Right forelimb (tissue), 1 donor: ENCODE measurements around the gene CUTC.
A peak's percentile ranks its signal among the peaks of the same experiment; 100 is the strongest.
"Not testable (repeated sequence)": the region's sequence is repeated elsewhere in the genome, so short reads cannot be mapped to it uniquely, and the experiment has no call there.

Experiments used
- DNase-seq: peaks from one replicate; pipeline ENCODE4 v3.0.0-alpha.2; 2018

Gene CUTC, protein sequence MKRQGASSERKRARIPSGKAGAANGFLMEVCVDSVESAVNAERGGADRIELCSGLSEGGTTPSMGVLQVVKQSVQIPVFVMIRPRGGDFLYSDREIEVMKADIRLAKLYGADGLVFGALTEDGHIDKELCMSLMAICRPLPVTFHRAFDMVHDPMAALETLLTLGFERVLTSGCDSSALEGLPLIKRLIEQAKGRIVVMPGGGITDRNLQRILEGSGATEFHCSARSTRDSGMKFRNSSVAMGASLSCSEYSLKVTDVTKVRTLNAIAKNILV

DNA sequence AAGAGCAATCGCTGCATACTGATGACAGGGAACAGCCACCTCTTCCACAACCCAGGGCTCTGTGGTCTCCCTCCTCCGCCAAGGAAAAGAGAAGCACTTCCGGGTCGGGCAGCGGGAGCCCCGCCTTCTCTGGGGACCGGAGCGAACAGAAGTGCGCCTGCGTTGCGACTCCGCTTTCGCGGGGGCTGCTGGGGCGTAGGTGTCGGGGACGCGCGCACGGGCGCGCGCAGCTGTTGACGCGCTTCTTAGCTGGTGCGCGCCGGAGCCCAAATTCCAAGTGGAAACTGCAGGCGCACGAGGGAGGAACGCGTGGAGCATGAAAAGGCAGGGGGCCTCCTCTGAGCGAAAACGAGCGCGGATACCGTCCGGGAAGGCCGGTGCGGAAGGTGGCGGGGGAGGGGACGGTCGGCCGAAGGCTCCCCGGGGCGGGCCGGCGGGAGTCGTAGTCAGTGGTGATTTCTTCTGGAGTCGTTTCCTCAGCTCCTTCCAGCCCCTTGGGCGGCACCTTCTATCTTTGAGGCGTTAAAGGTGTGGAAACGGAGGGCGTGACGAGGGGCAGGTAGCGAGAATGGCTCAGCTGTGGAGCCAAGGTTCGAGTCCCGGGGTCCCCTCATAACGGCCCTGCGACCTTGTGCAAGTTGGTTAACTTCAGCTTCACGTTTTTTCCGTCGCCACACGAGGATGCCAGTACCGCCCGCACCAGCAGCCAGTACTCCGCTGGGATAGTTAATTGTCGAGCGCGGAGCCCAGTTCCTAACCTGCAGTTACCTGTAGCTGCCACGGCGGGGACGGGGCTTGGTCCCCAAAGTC is at the start of gene CUTC, which contains the start of gene COX15:
TSS of gene CUTC (plus strand) at position 202 of the 810 bp plus-strand sequence. CDS start at position 317, 115 bp downstream.
TSS of gene COX15 (minus strand) at position 95 of the 810 bp plus-strand sequence. CDS start at position 17, 78 bp downstream.
- DNase-seq, result peak; percentile 98

DNA sequence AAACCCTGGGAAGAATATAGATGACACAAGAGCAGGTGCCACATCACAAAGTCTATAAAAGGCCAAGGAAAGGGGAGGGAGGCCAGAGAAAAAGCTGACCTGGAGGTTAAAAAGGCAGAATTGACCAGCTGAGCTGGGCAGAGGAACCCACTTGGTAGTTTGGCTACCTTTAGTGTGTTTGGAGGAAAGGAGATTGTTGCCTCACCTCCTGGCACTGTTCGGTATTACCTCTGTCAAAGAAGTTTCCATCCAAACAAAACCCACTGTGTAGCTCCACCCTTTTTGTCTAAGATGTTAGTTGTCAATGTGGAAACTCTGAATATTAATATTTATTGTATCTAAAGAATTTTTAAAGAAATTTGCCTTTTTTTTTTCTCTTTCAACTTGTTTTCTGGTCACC is 49.3 kb upstream of the CUTC start:
- no peak for DNase-seq

DNA sequence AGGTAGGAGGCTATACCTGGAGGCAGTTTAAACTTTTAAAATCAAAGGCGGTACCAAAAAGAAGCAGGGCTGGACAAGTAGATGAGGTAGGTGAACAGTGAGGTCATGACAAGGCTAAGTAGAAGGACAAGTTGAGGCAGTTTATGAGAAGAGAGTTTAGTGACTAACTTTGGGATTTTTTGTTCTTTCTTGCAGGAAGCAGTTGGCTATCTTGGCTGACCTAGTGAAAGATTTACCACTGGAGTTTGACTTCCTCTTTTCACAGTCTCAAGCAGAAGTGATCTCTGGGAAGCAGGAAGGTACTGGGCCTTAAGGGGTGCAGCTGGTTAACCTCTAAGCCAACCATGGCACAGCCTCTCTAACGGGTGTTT is 46.5 kb upstream of the CUTC start:
- DNase-seq, result no peak

DNA sequence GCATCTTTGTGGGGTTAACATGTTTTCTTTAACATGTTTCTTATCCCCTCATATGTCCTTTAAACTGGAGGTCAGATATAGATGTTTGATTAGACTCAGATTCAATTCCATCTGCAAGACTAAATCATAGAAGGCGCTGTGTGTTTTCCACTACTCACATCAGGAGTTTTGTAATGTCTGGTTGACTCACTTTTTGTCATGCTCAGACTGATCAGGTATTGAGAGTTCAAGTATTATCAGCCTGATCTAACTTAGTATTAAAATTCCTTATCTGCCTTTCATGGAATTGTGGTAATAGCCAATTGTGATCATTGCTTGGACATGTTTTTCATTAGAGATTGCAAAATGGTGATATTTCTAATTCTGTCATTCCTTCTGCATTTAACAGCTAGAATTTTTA is 42.6 kb upstream of the CUTC start:
- no peak for DNase-seq

DNA sequence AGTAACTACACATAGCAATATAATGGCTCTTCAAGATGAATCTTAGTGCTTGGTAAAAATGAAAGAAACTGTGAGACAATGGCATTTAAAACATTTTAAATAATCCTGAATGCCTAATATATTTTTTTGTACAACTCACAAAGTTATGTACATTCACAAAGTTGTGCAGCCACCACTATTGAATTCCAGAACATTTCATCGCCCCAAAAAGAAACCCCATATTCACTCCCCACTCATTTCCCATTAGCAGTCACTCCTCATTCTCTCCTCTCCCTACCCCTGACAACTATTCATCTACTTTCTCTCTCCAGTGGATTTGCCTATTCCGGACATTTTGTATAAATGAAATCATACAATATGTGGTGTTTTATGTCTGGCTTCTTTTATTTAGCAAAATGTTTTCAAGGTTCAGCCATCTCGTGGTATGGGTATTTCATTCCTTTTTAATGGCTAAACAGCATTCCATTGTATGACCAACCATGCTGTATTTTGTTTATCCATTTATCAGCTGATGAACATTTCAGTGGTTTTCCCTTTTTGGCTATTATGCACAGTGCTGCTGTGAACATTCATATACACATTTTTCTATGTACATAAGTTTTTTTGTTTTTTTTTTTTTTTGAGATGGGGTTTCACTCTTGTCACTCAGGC is 38.0 kb upstream of the CUTC start:
- no peak for DNase-seq

DNA sequence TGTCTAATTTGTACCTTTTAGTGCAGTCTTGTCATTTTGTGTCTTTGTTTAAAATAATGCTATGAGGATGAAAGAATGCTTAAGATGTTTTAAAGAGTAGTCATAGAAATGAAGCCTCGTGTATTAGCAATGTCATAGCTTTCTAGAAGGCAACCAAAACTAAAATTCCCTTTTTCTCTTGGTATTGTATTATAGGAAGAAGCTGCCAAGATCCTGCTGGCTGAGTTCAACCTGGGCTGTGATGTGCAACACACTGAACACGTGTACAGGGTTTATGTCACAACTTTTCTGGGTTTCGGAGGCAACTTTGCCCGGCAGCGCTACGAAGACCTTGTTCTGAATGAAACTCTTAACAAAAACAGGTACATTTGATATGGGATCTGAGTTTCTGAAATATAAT is 36.3 kb upstream of the CUTC start:
- no peak for DNase-seq

DNA sequence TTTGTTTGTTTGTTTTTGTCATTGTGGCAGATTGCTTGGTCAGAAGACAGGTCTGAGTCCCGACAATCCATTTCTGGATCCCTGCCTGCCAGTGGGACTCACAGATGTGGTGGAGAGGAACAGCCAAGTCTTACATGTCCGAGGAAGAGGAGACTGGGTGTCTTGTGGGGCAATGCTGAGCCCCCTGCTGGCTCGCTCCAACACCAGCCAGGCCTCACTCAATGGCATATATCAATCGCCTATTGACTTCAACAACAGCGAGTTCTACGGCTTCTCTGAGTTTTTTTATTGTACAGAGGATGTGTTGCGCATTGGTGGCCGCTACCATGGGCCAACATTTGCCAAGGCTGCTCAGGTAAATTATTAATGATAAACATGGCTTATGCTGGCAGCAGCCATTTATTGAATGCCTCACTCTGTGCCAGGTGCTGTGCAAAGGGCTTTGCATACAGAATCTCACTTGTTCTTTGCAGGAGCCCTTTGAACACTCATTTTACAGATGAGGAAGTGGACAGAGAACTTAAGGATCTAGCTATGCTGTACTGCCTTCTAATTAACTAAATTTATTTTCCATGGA is 33.4 kb upstream of the CUTC start:
- DNase-seq, result no peak

DNA sequence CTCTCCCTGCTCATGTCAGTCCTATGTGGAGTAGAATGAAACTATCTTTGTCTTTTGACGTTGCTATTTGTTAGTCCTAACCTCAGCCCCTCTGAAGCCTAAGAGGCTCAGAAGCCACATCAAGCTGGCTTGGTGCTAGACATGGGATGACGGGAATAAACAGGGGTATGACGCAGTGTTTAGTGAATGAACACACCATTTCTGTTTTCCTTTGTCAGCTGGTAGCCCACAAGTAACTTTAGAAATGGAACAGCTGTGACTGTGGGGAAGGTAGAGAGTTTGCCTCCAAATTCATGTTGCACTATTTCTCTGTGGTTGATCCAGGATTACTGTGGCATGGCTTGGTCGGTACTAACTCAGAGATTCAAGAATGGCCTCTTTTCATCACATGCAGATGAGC is 31.4 kb upstream of the CUTC start:
- DNase-seq, result no peak

DNA sequence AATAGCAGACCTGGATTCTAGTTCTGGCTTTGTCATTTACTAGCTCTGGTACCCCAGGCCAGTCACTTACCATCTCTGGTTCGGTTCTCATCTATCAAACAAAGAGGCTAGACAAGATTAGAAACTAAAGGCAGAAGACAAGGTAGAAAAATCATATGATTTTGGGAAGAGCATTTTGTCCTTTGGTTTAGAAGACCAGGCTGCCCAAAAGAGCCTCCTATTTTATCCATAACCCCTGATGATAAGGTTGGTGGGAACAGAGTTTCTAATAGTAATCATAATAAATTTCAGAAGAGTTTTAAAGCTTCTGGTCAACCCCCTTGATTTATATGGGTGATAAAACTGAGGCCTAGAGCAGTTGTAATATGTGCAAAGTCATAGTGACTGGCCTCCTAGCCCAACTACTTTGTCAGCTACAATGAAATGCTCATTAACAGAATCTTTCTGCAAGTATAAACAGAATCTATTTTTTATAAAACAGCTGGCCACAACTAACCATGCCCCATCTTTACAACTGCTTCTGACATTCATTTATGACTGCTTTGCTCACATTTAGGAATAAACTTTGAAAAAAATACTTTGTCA is 23.5 kb upstream of the CUTC start:
- DNase-seq, result no peak

DNA sequence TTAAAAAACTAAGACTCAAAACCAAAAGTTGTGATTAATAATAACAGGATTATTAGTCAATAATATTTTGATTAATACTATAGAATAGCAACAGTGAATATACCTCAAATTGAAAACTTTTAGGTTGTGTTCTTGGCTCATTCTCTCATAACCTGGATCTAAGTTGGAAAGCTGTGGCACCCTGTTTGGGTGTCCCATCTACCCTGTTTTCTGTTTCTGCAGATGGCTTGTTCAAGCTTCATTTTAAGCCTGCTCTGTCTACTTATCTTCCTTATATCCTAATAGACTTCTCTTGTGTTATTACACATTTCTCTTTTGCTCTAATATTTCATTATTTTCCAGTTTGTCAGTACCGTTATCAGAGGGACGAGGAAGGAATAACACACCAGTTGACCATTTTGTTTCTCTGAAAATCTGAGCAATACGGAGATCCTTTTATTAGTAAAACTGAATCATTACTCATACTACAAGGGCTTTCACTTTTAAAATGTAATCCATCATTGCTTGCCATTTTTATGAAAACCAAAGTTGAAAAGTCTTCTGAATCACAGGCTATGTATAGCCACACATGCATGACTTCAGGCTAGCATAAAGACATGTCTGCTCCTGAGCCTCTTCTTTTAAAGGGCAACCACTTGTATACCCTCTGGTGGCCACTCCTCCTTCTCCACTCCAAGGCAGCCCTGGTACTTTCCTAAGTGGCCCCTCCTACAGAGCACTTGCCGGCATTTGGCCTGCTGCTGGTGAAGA is 22.4 kb upstream of the CUTC start:
- DNase-seq, result no peak

DNA sequence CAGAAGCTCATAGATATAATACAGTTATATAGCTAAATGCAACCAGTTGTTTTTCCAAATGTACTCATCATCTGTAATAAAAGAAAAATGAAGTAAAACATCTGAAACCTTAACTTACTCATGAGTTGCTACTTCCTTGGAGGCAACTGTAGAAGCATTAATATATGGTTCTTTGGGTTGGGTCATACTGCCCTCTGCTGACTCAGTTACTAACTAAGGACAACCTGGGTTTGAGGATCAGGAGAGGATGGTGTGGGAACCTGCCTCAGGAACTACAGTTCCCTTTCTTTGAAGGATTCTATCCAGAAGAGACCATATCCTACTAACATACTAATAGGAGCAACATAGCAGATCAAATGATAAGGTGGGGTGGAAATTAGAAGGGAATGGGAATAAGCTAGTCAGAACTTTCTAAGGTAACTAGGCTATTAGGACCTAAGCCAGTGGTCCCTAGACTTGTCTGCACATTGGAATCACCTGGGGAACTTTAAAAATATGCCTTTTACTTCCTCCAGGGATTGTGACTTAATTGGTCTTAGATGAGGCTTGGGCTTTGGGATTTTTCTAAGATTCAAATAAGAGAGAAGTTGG is 20.8 kb upstream of the CUTC start:
- no peak for DNase-seq

DNA sequence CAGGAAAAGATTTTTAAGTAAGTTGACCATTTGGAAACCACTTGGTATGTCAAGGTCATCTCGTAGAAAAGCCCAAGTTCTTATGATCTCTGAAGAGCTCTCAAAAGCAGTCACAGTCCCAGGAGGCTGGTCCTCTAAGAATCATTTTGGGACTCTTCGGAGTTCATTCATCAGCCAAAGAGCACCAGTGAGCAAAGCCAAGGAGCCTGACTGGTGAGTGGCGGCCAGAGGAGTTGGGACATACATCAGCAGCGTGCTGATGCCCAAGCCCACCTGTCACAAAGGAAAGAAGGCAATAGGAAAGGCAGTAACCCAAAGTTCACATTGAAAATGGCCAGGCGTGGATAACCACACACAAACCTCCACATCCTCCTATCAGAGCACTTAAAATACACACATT is 17.6 kb upstream of the CUTC start:
- DNase-seq, result no peak

DNA sequence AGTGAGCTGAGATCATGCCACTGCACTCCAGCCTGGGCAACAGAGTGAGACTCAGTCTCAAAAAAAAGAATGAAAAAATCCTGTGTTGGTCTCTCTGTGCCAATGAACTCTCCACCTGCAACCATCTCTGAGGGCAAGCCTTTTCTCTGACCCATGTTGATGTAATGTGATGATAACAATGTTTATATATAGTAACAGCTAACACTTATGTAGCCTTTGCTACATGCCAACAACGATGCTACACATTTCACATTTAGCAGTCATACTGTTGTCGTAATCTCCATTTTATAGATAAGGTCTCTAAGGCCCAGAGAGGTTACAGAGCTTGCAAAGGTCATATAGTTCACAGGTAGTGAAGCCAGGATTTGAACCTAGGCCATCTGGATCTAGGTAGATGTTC is 11.6 kb upstream of the CUTC start:
- no peak for DNase-seq

DNA sequence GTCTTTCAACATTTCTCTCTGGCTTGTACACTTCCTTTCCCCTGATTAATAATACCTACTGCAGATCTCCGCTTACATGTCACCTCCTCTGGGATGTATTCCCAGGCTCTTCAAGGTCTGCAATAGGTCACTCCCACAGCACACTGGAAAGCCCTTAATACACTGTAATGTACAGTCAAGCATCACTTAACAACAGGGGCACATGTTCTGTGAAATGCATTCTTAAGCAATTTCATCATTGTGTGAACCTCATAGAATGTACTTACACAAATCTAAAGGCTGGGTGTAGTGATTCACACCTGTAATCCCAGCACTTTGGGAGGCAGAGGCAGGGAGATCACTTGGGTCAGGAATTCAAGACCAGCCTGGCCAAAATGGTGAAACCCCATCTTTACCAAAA is 2.0 kb upstream of the CUTC start:
- no peak for DNase-seq

DNA sequence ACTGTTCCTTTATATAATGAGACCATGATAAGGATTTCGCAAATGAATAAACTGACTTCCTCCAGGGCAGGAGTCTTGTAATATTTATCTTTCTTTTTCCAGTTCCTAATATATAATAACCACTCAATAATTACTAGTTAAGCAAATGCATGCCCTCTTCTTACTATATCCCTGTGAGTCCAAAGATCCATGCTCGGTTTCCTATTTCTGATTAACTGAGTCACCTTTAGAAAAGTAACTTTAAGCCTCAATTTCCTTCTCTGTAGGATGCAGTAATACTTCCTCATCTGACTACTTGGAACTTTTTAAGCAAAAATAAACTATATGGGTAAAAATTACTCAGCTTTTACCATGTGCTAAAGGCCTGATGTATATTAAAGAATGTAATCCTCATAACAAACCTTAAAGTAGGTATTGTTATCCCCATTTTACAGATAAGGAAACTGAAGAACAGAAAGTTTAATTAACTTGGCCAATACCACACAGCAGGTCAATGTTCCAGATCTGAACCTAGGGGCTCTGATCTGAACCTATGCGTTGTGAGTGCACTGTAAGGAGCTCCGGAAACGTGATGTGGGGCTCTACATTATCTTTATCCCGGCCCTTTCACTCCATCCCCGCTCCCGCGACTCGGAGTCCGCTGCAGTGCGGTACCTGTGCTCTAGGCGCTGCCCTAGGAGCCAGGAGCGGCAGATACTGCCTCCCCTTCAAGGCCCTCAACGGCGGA is 565 bp upstream of the CUTC start:
- DNase-seq, result no peak

DNA sequence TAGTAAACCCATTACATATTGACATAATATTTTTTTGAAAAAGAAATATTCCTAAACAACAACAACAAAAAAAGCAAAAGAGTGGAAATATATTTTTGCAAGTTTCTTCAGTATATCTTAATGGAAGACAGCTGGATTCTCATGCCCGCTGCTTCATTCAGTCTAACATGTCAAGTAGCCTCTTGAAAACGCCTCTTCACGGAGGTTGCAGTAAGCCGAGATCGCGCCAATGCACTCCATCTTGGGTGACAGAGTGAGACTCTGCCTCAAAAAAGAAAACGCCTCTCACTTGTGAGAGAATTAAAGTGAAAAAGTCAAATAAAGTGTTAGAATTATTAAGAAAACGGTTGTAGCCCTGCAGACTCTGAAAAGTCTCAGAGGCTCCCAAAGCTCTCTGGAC is 1.3 kb downstream of the CUTC start:
- DNase-seq, result no peak

DNA sequence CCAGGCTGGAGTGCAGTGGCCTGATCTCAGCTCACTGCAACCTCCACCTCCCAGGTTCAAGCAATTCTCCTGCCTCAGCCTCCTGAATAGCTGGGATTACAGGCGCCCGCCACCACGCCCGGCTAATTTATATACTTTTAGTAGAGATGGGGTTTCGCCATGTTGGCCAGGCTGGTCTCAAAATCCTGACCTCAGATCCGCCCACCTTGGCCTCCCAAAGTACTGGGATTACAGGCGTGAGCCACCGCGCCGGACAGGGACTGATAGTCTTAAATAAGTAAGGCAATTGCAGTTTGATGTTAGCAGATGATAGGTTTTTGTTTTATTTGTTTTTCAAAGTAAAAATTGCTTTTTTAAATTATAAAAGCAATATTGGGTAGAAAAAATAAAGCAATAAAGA is 2.1 kb downstream of the CUTC start:
- DNase-seq, result not testable (repeated sequence)

DNA sequence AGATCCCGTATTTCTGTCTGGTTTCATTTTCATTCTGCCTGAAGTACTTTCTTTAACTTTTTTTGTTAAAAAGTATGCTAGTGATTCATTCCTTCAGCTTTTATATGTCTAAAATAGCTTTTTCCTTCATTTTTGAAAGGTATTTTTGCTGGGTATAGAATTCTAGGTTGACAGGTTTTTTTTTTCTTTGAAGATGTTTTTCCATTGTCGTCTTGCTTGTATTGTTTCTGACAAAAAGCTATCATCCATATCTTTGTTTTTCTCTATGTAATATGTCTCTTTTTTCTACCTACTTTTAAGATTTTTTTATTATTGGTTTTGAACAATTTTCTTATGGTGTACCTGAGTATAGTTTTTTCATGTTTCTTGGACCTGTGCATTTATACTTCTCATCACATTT is 8.2 kb downstream of the CUTC start:
- no peak for DNase-seq

DNA sequence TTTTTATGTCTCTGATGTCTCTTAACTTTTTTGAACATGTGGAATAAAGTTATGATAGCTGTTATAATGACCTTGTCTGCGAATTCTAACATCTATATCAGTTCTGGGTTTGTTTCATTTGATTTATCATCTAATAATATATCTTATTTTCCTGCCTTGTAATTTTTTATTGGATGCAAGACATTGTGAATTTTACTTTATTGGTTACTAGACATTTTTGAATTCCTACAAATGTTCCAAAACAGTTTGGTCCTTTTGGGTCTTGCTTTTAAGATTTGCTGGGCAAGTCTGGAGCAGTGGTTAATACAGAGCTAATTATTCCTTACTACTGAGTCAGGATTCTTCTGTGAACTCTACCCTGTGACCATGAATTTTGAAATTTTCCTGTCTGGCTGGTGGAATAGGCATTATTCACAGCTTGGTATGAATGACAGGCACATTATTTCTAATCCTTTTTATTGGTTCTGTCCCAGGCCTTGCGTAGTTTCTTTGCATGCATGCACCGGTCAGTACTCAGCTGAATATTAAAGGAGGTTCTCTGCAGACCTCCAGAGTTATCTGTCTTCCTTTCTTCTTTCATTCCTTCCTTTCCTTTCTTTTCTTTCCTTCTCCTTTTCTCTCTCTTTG is 9.0 kb downstream of the CUTC start:
- no peak for DNase-seq

DNA sequence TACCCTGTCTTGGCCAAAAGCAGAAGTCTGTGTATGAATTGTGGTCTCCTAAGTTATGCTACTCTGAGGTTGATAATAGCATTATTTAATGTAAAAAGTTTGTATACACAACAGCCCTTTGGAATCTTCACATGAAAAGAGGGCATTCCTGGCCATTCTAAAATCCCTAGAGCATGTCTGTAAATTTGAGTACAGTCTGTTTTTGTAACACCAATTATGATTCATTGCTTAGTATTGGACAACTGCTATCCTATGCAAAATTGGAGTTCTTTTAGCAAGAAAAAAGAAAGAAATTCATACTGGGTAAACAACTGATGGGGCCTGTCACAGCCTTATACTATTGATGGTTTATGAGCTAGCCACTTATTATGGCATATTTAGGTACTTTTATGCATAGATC is 10.2 kb downstream of the CUTC start:
- DNase-seq, result no peak

DNA sequence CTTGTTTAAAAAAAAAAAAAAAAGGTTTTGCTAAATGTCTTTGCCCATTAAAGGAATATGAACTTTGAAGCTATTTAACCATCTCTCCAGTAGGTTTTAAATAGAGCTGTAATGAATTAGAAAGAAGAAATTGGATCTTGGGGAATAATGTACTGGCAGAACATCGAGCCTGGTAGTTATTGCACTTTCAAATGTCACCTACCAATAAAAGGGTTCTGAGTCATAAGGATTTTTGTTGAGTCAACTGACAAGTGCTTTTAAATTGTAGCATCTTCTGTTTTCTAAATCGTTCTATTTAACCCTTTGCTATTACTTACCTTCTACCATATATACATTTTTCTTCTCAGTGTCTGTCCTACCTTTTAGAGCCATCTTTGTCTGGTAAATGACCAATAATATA is 10.7 kb downstream of the CUTC start:
- no peak for DNase-seq
